Measurements from ENCODE around the gene TMEM129.
A peak's percentile ranks its signal among the peaks of the same experiment; 100 is the strongest.

- TF ChIP-seq POLR2A (IDR thresholded peaks at IDR 0.05) (no peak), CTCF (IDR thresholded peaks at IDR 0.05) (peak in 1 of 6 experiments; percentile 6)
Observed at GRCh38 chr4:1720163-1720983, 750 bp downstream of the TMEM129 start.
